Measurements from ENCODE around the gene SLC11A1. TPM values are rescaled to one million over a fixed set of nuclear protein-coding genes. Genes with fewer than 3 reads are reported as not detected.

SLC11A1 gene
- total RNA-seq, 2 experiments from 2014 or later = 0.57 to 0.78 TPM

- H4K20me1 ChIP-seq (ENCODE audit: insufficient read depth, low read length) = no peaks in the 10 kb centered on the region
- peak overlapping the region; percentile 97 for H2AFZ ChIP-seq (ENCODE audit: low read length)
- ChIA-PET CTCF (ENCODE audit: unreplicated experiment) (interaction anchor here (1.1 to 1.4 kb wide), 2 partner anchors 11 to 100 kb away, joined by 3 to 4 read pairs; no protein-coding TSS in a partner anchor), POLR2A (interaction anchor here (1.0 to 1.6 kb wide), 4 partner anchors 94 to 126 kb away, joined by 3 to 10 read pairs (median 6); partner anchors contain the start of genes AAMP and PNKD)
- peaks cover 44% of the 10 kb centered on the region for H3K4me1 ChIP-seq (ENCODE audit: insufficient read depth, low read length, poor library complexity, severe bottlenecking)
- no peaks in the 10 kb centered on the region for H3K9me2 ChIP-seq (ENCODE audit: insufficient read depth, low read length)
- BruUV-seq (replicated peaks) = no TSS peak
- peak overlapping the region; percentile 79 for H3K4me2 ChIP-seq (ENCODE audit: low read length)
- H3K4me3 ChIP-seq (ENCODE audit: low read depth, low read length, poor library complexity, severe bottlenecking) = peak overlapping the region; percentile 88
- peak overlapping the region; percentile 87 for H3K27ac ChIP-seq (ENCODE audit: low read depth, low read length, poor library complexity, severe bottlenecking)
- TF ChIP-seq CTCF (conservative IDR thresholded peaks at IDR 0.05; ENCODE audit: low read length) = no peak
- no peak for TF ChIP-seq EZH2phosphoT487 (IDR thresholded peaks at IDR 0.05; ENCODE audit: borderline replicate concordance, low read depth, low read length)
- DNase-seq (ENCODE audit: low spot score) = peak; percentile 58
- no peaks in the 10 kb centered on the region for H3K36me3 ChIP-seq (ENCODE audit: insufficient read depth, low read length)
- H3K9me3 ChIP-seq (ENCODE audit: low read length) = no peaks in the 10 kb centered on the region
- H3K79me2 ChIP-seq (ENCODE audit: insufficient read depth, low read depth, low read length) = peaks cover 5% of the 10 kb centered on the region; the same call in 1 of the 2 replicates
- intact Hi-C loops (cut with micrococcal nuclease; ENCODE audit: unreplicated experiment) = loop anchor here (5.0 kb wide), 2 partner anchors 38 to 497 kb away; partner anchors contain the start of gene CATIP
Measured at GRCh38 chr2:218395456-218395825, 13.4 kb downstream of the SLC11A1 start.

GRCh38 chr2:218395826-218396687 is 14.0 kb downstream of the SLC11A1 start:
- CTCF ChIA-PET (ENCODE audit: unreplicated experiment) = interaction anchor here (0.6 to 1.4 kb wide), 4 partner anchors 12 to 101 kb away, joined by 3 to 4 read pairs (median 4); no protein-coding TSS in a partner anchor
- Histone ChIP-seq H3K9me2 (ENCODE audit: insufficient read depth, low read length) (no peaks in the 10 kb centered on the region), H3K4me2 (ENCODE audit: low read length) (peak overlapping the region; percentile 79), H3K9me3 (ENCODE audit: low read length) (no peaks in the 10 kb centered on the region), H2AFZ (ENCODE audit: low read length) (peak overlapping the region; percentile 97), H3K4me3 (ENCODE audit: low read depth, low read length, poor library complexity, severe bottlenecking) (peak overlapping the region; percentile 88), H3K4me1 (ENCODE audit: insufficient read depth, low read length, poor library complexity, severe bottlenecking) (peaks cover 46% of the 10 kb centered on the region), H3K36me3 (ENCODE audit: insufficient read depth, low read length) (no peaks in the 10 kb centered on the region), H3K79me2 (ENCODE audit: insufficient read depth, low read depth, low read length) (peaks cover 10% of the 10 kb centered on the region), H4K20me1 (ENCODE audit: insufficient read depth, low read length) (no peaks in the 10 kb centered on the region), H3K27ac (ENCODE audit: low read depth, low read length, poor library complexity, severe bottlenecking) (peak overlapping the region; percentile 87)
- peak; percentile 98 for DNase-seq (ENCODE audit: low spot score)
- POLR2A ChIA-PET = interaction anchor here (0.6 to 1.6 kb wide), 8 partner anchors 26 to 1709 kb away, joined by 3 to 7 read pairs (median 4); partner anchors contain the start of genes AAMP, CATIP and PNKD
- no TSS peak for BruUV-seq (replicated peaks)
- TF ChIP-seq CTCF (conservative IDR thresholded peaks at IDR 0.05; ENCODE audit: low read length) (peak; percentile 89), EZH2phosphoT487 (IDR thresholded peaks at IDR 0.05; ENCODE audit: borderline replicate concordance, low read depth, low read length) (no peak)
- intact Hi-C loops (cut with micrococcal nuclease; ENCODE audit: unreplicated experiment) = loop anchor here (1.0 to 5.0 kb wide), 9 partner anchors 26 to 496 kb away; partner anchors contain the start of genes CATIP, CNOT9, TMBIM1 and USP37
